ENCODE results near the gene RPTOR. TPM values are rescaled to one million over a fixed set of nuclear protein-coding genes. Genes with fewer than 3 reads are reported as not detected.

The RPTOR gene
- total RNA-seq, 1 experiment from 2014 or later, result 46.2 TPM

- POLR2A ChIA-PET (ENCODE audit: unreplicated experiment), result no interaction called here
- Histone ChIP-seq H3F3A (ENCODE audit: low read length, unreplicated experiment) (no peaks in the 10 kb centered on the region), H3K79me2 (ENCODE audit: low read length) (no peaks in the 10 kb centered on the region), H3K9me2 (replicated peaks; ENCODE audit: low read length) (no peaks in the 10 kb centered on the region), H3K27ac (ENCODE audit: low read length) (no peak overlapping the region), H4K20me1 (ENCODE audit: low read length) (no peaks in the 10 kb centered on the region), H3K9ac (ENCODE audit: low read length) (no peak overlapping the region), H3K27me3 (ENCODE audit: low read length) (no peaks in the 10 kb centered on the region), H2AFZ (ENCODE audit: low read length) (no peak overlapping the region), H3K36me3 (ENCODE audit: low read depth, low read length) (no peaks in the 10 kb centered on the region), H3K9me3 (ENCODE audit: low read length) (no peaks in the 10 kb centered on the region), H3K4me2 (ENCODE audit: low read length) (no peak overlapping the region), H3K4me1 (ENCODE audit: insufficient read depth, low read length) (no peaks in the 10 kb centered on the region), H3K4me3 (ENCODE audit: low read length) (no peak overlapping the region)
- BruUV-seq (replicated peaks), result no TSS peak
- intact Hi-C loops (cut with micrococcal nuclease), result no loop called here
- DNase-seq, result no peak
- TF ChIP-seq EZH2phosphoT487 (IDR thresholded peaks at IDR 0.05; ENCODE audit: borderline replicate concordance, low read length) (no peak), CTCF (conservative IDR thresholded peaks at IDR 0.05; ENCODE audit: low read depth, low read length) (no peak), EZH2 (IDR thresholded peaks at IDR 0.05; ENCODE audit: low read length, unreplicated experiment) (no peak)
- no peak for ATAC-seq
- CTCF ChIA-PET, result no interaction called here
Observed at GRCh38 chr17:80937462-80938381, 393.1 kb downstream of the RPTOR start.

DNA sequence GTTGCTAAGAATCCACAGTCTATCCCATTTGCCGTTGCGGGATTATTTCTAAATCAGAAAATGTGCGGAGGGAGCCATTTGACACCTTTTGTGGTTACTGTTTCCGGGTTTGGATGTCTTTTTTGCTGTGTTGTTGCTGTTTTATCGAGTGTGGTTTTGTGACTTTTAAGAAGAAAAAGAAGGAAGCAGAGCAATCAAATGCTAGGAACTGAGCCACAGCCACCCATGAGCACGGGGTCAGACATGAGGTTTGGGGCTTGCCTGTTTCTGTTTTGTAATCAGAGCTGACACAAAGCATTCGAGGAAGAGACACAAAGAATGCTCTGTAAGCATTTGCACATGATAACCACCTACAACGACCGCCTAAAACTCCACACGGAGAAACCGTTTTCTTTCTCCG lies 393.9 kb downstream of the RPTOR start:
- no peak overlapping the region for H2AFZ ChIP-seq (ENCODE audit: low read length)
- ATAC-seq (no peak), DNase-seq (no peak)
- no peaks in the 10 kb centered on the region for H3K79me2 ChIP-seq (ENCODE audit: low read length)
- intact Hi-C loops (cut with micrococcal nuclease), result no loop called here
- no peaks in the 10 kb centered on the region for H3K9me2 ChIP-seq (replicated peaks; ENCODE audit: low read length)
- no peaks in the 10 kb centered on the region for H3K4me1 ChIP-seq (ENCODE audit: insufficient read depth, low read length)
- no peak overlapping the region for H3K27ac ChIP-seq (ENCODE audit: low read length)
- no peaks in the 10 kb centered on the region for H4K20me1 ChIP-seq (ENCODE audit: low read length)
- ChIA-PET CTCF (no interaction called here), POLR2A (ENCODE audit: unreplicated experiment) (no interaction called here)
- H3K4me2 ChIP-seq (ENCODE audit: low read length), result no peak overlapping the region
- no peaks in the 10 kb centered on the region for H3K9me3 ChIP-seq (ENCODE audit: low read length)
- no peaks in the 10 kb centered on the region for H3K36me3 ChIP-seq (ENCODE audit: low read depth, low read length)
- no peaks in the 10 kb centered on the region for H3F3A ChIP-seq (ENCODE audit: low read length, unreplicated experiment)
- H3K27me3 ChIP-seq (ENCODE audit: low read length), result no peaks in the 10 kb centered on the region
- no peak overlapping the region for H3K4me3 ChIP-seq (ENCODE audit: low read length)
- TF ChIP-seq EZH2phosphoT487 (IDR thresholded peaks at IDR 0.05; ENCODE audit: borderline replicate concordance, low read length), result no peak
- TF ChIP-seq CTCF (conservative IDR thresholded peaks at IDR 0.05; ENCODE audit: low read depth, low read length), result no peak
- TF ChIP-seq EZH2 (IDR thresholded peaks at IDR 0.05; ENCODE audit: low read length, unreplicated experiment), result no peak
- H3K9ac ChIP-seq (ENCODE audit: low read length), result no peak overlapping the region
- no TSS peak for BruUV-seq (replicated peaks)
